Activated CD4-positive, alpha-beta T cell treated with anti-CD3 and anti-CD28 coated beads, Interleukin-10, Interleukin-2, amounts not matched to agents 100 ng/mL and 50 ng/mL, durations not matched to agents 16 hours and 8 hours (primary cell): ENCODE data around the gene TRAPPC6A.

Experiments used
- DNase-seq: peaks from one replicate; pipeline ENCODE4 v3.0.0-alpha.2; 2020

TRAPPC6A gene

DNA sequence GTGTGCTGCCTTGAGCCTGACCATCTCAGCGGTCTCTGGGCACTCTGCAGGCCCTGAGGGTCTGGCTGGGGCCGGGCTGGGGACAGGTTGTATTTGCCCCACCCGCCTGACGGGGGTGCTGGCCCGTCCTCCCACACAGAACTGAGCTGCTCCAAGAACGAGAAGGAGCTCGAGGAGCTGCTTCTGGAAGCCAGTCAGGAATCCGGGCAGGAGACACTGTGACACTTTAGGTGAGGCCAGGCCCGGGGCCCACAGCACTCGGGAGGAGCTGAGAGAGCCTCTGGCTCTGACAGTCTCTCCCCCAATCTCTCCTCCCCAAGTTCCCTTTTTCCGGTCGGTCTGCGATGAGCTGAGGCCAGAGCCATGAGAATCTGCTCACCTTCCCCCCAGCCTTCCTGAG, 31.8 kb downstream of the TRAPPC6A start:
- no peak for DNase-seq

DNA sequence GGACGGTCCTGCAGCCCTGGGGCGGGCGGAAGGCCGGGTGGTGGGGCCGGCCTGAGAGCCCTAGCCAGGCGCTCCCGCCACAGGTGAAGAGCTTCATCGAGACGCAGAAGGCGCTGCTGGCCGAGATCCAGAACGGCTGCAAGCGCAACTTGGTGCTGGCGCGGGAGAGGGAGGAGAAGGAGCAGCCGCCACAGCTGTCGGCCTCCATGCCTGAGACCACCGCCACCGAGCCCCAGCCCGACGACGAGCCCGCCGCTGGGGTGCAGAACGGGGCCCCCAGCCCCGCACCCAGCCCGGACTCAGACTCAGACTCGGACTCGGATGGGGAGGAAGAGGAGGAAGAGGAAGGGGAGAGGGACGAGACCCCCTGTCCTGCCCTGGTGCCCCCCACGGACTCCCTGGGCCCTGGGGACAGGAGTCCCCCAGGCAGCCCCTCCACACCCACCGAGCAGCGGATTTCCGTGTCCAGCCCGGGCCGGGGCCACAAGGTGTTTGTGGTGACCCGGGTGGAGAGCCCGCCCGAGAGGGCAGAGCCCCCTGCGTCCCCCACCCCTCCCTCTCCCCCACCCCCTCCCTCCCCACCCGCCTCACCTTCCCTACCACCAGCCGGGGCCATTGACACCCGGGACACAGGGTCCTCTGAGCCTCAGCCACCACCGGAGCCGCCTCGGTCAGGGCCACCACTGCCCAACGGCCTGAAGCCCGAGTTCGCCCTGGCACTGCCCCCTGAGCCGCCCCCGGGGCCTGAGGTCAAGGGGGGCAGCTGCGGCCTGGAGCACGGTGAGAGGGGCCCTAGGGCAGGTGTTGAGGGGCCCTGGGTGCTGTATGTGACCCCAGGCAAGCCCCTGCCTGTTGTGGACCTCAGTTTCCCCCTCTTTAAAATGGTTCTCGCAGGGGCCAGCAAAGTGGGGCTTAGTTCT, 32.5 kb downstream of the TRAPPC6A start:
- DNase-seq, result no peak

DNA sequence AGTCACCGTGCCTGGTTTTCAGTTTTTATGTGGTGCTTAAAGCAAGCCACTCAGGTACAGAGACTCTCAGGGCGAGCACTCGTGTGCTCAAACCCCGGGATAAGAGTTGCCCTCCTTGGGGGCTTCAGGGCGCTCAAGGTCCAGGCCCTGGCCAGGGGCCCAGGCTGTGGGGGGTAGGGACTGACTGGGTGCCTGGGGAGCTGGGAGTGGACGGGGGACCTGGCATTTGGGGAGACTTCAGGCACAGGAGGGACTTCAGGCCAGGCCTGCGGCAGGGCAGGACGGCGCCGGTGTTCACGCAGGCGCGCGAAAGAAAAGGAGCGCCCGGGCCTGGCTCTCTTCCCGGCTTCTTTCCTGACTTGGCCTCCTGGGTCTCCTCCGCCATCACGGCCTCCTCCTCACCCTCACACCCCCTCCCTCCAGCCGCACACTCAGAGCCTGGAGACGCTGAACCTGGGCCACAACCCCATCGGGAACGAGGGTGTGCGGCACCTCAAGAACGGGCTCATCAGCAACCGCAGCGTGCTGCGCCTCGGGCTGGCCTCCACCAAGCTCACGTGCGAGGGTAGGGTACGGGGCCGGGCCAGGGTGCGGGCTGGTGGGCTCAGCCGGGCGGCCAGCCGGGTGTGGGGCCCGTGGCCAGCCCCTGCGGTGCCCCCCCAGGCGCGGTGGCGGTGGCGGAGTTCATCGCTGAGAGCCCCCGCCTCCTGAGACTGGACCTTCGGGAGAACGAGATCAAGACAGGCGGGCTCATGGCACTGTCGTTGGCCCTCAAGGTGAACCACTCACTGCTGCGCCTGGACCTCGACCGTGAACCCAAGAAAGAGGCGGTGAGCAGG, 33.4 kb downstream of the TRAPPC6A start:
- no peak for DNase-seq

DNA sequence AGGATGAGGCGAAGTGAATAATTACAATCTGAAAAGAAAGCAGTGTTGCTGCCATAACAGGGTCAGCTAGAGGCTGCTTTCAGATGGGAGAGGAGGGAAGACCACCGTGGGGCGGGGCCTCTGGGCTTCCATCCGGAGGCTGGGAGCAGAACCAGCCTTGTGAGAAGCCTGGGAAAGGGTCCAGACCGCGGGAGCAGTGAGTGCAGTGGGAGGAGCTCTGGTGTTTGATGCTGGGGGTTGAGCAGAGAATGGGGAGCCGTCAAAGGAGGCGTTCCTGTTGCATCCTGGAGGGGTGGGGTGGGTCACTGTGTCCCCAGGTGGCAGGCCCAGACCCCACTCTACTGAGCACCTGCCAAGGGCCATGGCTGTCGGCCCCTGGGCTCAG, 35.3 kb downstream of the TRAPPC6A start:
- DNase-seq, result no peak

DNA sequence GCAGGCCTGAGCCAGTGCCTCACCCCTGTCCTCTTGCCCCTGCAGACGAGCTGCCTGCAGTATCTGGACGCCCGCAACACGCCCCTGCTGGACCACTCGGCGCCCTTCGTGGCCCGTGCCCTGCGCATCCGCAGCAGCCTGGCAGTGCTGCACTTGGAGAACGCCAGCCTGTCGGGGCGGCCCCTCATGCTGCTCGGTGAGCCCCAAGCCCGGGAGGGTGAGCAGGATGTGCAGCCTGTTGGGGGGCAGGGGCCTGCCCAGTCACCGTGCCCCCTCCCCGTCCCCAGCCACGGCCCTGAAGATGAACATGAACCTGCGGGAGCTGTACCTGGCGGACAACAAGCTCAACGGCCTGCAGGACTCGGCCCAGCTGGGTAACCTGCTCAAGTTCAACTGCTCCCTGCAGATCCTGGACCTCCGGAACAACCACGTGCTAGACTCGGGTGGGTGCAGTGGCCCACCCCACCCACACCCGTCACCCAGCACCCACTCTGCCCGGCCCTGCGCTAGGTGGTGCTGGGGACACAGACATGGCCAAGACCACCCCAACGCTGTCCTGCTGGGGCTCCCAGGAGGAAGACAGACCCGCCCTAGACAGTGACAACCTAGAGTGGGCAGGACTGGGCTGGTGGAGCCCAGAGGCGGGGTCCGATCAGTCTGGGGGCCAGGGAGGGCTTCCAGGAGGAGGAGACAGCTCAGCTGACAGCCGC, 35.9 kb downstream of the TRAPPC6A start:
- no peak for DNase-seq

DNA sequence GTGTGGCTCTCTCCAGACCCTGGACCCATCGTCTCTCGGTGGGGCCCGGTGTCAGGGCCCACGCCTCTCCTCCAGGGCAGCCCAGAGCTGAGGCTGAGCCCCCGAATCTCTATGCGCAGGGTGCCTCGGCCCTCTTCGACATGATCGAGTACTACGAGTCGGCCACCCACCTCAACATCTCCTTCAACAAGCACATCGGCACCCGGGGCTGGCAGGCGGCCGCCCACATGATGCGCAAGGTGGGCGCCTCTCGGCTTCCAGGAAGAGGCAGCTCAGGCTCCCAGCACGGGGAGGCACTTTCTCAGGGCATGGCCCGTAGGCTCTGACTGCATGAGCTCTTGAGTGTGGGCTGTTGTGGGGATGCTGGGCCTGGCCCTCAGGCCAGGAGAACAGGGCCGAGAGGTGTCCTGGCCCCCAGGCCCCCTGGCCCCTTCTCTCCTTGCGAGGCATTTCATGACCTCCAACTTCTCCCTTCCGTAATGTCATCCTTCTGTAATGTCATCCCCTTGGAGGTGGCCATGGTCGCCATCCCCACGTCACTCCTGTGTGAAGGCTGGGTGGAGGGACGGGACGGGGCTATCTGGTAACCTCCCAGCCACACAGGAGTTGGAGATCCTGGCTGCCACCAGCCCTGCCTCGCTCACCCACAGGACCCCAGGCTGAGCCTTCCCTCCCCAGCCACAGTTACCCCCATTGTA, 36.7 kb downstream of the TRAPPC6A start:
- no peak for DNase-seq

DNA sequence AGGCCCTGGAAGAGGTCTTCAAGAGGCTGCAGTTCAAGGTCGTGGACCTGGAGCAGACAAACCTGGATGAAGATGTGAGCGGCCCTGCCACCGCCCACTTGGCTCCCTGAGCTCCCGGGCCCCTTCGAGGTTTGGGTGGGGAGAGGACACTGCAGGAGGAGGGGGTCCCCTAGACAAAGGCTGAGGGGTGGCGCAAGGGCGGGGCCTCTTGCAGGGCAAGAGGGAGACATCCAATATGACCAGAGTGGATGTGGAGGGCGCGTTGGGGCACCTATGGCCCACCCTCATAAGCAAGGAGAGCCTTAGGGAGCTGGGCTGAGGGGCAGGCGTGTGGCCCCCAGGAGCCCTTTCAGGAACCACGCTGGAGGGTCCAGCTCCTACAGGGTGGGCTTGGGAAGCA, 37.5 kb downstream of the TRAPPC6A start:
- DNase-seq, result no peak

DNA sequence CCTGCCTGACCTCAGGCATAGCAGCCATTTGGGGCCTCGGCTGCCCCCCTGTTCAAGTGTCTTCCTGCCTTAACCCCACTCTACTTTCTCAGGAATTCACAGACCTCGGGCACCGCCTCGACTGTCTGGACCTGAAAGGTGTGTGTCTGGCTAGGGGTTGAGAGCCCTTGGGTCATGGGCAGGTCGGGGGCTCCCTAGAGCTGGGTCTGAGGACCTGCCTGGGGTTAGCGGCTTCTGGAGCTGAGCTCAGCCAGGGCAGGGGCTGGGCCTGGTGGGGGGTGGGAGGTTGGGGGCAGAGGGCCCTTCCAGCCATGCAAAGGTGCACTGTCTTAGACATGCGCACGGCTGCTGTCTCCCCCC, 37.9 kb downstream of the TRAPPC6A start:
- DNase-seq, result no peak

DNA sequence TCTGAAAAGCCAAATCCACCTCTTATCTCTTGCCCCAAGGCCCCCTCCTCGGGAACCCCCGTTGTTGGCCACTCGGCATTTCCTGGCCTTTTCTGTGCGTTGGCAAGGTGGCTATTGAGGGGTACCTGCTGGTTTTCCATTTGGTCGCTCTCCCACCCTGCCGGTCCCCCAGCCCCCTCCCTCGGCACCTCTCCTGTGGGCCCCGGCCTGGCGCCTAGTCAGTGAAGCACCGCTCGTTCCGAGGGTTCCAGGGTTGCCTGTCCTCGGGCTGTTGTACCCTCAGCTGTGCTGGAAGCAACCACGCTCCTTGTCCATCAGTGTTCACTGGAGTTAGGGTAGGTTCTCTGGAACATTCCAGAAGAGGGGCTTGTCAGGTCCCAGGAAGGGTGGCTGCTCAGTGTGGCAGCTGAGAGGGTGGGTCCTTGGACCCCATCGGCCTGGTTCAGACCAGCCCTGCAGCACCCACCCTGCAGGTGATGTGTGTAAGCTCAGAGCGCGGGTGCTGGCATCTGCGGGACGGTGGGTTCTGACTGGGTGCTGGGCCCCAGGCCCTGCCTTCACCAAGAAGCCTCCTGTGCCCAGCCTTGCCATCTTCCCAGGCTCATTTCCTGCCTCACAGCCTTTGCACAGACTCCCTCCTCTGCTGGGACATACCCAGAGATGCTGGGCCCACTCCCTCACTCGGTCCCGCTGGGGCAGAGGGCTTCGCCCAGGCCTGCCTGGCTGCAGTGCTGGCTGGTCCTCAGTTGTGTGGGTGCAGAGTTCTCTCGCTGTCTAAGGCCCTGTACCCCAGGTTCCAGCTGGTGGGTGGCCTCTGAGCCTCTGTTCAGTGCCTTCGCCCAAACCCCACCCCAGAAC, 38.5 kb downstream of the TRAPPC6A start:
- no peak for DNase-seq

DNA sequence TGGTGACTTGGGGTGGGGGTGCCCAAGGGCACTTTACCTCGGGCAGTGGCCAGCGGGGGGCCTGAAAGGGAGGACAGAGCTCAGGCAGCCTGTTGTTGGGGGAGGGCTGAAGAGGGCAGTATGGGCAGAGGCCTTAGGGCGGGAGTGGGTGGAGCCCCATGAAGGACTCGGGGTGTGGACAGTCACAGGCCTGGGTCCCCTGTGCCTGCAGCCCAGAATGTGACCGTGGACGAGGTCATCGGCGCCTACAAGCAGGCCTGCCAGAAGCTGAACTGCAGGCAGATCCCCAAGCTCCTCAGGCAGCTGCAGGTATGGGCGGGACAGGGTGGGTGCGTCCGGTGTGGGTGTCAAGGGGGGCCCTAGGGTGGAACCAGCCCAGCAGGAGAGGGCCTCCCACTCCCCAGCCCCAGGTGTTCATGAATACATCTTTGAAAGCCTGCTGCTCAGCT, 39.7 kb downstream of the TRAPPC6A start:
- DNase-seq, result no peak

DNA sequence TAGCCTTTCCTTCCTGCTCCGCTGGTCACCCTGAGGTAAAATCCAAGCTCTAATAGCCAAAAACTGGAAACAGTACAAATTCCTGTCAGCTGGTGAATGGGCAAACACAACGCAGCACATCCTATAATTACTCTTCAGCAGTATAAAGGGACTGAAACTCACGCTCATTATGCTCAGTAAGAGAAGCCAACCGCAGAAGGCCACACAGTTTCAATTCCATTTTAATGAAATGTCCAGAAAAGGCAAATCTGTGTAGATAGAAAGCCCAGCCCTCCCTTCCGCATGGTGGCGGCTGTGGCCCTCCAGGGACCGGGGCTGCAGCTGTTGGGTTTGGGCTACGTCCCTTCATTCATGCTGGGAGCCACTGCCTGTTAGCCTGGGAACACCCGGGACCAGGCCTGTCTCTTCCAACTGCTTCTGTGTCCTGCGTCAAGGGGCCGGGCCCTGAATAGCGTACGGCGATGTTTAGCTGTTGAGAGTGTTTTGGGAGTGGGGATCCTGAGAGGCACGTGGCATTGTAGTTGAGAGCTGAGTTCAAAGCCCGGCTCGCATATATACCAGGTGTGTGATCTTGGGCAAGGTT, 40.8 kb downstream of the TRAPPC6A start:
- no peak for DNase-seq

DNA sequence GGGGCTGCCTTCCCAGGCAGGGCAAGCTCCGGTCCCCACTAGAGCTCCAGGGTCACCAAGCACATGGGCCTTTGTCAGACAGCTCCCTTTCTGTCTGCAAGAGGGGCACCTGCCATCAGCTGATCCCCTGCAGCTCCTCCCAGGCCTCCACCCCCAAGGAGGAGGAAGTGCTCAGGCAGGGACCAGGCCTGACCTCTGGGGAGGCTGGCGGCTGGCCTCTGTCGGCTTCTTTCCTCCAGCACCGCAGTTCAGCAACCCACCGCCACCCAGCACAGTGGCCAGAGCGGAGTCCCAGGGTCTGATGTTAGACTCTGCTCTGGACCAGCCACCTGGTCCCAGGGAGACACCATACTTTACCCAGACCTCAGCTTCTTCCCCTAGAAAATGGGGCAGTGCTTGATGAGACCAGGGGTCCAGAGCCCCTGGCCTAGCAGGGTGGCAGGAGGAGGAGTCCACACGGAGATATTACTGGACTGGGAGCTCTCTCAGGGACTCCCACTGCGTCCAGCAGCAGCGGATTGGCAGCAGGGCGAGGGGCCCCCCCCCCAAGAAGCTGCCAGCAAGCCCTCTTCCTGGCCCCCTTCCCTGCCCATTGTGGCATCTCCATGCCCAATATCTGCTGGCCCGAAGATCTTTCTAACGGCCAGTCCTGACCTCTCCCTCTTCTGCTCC, 41.4 kb downstream of the TRAPPC6A start:
- no peak for DNase-seq

DNA sequence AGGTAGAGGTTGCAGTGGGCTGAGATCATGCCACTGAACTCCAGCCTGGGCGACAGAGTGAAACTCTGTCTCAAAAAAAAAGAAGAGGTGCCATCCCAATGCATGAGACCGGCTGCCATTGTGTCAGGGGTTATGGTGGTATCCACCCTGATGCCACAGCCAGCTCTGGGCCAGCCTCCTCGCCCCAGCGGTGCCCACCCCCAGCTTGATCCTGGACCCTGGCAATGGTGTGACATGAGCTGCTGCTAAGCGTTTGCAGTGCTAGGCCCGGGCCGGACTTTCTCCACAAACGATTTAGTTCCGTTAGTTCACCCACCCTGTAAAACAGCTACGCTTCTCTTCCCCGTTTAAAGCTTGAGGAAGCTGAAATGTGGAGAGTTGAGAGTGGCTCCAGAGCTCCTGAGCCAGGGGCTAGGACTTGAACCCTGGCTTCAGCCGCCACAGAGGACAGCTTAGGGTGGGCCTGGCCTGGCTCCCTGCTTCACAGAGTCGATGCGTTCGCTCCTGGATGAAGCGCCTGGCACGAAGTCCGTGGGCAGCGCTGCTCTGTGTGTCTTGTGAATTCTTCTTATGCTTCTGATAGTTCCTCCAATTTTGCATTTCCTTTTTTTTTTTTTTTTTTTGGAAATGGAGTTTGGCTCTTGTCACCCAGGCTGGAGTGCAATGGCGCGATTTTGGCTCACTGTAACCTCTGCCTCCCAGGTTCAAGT, 42.7 kb downstream of the TRAPPC6A start:
- no peak for DNase-seq

DNA sequence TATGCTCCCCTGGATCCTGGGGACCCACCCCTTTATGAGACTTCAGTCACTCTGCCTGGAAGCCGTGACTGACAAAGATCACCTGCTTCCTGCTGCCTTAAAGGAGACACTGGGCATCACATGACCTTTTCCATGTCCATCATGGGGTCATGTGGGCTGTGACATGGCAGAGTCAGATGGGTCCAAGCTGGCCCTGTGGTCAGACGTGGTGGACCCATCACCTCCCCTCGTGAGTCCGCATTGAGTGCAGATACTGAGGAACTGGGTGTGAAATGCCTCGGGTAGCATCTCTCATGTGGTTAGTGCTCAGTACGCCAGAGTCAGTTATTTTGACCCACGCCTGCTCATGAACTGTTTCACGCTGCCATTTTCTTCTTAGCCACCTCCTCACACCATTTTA, 44.4 kb downstream of the TRAPPC6A start:
- no peak for DNase-seq

DNA sequence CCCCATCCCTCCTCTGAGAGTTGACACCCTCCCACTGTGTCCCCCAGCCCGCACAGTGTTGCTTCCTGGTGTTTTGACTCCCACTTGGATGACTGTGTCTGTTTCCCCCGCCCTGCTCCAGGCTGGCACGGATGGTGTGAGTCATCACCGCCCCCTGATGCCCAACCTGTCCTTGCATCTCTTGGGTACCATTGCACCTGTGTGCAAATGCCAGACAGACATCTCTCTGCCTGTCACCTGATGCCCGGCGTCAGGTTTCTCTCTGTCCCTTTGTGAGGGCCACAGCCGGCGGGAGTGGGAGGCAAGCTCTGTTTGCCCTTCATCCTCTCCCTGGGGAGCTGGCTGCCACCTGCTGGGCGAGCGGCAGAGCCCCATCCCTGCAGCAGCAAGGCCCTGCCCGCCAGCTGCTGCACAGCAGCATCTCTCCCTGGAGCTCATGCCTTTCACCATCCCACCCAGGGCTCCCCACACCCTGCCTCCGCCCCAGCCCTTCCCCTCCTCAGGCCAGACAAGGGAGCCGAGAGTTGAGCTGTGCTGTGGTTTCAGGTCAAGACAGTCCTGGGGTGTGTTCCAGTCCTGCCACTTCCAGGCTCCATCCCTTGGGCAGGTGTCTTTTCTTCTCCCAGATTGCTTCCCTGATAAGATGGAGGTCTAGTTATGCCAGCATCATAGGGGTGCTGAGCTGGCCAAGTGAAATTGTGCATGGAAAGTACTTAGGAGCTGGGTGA, 47.0 kb downstream of the TRAPPC6A start:
- no peak for DNase-seq

DNA sequence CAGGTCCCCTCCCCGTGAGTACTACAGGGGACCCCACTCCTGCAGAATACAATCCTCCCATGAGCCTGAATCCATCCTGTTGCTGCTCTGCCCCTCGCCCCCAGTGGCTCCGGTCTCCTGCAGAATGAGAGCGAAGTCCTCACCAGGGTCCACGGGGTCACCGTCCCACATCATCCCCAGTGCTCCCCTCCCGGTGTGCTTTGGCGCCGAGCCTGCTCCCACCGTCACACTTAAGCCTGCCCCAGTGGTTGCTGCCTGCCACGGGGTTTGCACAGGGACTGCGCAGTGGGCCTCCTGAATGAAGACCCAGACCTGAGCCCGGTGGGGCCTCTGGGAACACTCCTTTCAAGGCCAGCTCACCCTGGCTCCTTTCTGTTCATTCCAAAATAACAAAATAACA, 47.8 kb downstream of the TRAPPC6A start:
- no peak for DNase-seq

DNA sequence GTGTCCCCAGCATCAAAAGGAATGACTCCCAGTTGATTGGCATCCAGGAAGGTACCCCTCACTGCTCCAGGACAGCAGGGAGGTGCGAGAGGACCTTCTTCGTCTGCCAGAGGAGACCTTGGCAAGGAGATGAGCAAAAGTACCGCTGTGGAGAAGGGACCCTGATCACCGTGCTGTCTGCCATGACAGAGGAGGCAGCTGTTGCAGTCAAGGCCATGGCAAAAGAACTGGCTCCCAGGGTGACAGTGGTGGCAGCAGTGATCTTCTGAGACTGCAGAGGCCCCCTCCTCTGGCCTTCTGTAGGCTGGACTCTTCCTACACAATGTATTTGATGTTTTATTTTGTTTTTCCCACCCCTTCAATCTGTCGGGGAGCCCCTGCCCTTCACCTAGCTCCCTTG, 49.2 kb downstream of the TRAPPC6A start:
- no peak for DNase-seq

DNA sequence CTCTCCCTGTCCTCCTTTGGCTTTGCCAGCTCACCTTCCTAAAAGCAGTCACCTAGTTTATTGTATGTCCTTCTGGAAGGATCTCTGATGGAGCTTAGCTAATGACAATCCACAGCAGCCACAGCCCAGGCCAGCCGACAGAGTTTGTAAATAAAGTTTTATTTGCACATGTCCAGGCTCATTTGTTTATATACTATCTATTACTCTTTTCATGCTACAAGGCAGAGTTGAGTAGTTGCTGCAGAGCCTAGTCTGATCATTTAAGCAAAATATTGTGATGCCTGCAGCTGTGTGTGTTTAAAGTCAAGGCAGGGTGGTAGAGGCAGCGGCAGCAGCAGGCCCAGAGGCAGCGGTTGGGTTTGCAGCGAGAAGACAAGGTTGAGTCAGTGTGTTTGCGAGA, 49.9 kb downstream of the TRAPPC6A start:
- DNase-seq, result no peak

DNA sequence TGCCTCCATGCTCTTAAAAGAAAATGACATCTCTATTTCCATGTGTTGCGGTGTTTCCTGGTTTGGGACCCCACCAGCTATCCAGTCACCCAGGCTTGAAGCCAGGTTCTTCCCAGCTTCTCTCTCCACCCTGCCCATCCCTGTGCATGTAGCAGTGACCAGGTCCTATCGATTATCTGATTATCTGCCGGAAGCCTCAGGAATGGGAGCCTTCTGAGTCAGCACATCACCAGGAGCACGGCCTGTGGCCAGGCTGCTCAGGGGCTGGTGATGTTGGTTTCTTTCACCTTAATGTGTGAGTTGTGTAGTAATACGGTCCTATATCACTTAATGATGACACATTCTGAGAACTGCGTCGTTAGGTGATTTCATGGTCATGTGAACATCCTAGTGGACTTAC, 51.4 kb downstream of the TRAPPC6A start:
- DNase-seq, result no peak
